ENCODE measurements around the gene TBC1D10A. TPM values are rescaled to one million over a fixed set of nuclear protein-coding genes. Genes with fewer than 3 reads are reported as not detected.

TBC1D10A gene
- total RNA-seq, 1 experiment from 2014 or later: 11.1 TPM

DNA sequence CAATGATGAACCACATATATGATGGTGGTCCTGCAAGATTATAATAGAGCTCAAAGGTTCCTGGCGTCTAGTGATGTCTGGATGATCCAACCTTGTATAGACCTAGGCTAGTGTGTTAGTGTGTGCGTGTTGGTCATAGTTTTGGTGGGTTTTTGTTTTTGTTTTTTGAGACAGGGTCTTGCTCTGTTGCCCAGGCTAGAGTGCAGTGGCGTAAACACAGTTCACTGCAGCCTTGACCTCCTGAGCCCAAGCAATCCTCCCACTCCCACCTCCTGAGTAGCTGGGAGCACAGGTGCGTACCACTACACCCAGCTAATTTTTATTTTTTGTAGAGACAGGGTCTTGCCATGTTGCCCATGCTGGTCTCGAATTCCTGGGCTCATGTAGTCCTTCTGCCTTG is 46.8 kb downstream of the TBC1D10A start:
- ATAC-seq (no peak), DNase-seq (ENCODE audit: low spot score) (no peak)
- Mint-ChIP-seq H3K27ac (no peak overlapping the region), H3K9me3 (no peaks in the 10 kb centered on the region), H3K36me3 (no peaks in the 10 kb centered on the region), H3K4me1 (peaks cover 8% of the 10 kb centered on the region), H3K27me3 (ENCODE audit: low read depth) (no peaks in the 10 kb centered on the region), H3K4me3 (no peak overlapping the region)
- POLR2A ChIA-PET: interaction anchor here (0.5 kb wide), 1 partner anchor 212 kb away, joined by 7 read pairs; no protein-coding TSS in a partner anchor
- TF ChIP-seq ZNF121 (CRISPR knock-in tag; IDR thresholded peaks at IDR 0.05) (peak; percentile 42; the same call in 1 of the 2 replicates), ELF4 (CRISPR knock-in tag; IDR thresholded peaks at IDR 0.05; ENCODE audit: low read depth) (no peak)
- CTCF ChIA-PET: interaction anchor here (1.6 to 3.4 kb wide), 3 partner anchors 8 to 47 kb away, joined by 6 to 29 read pairs (median 9); partner anchors contain the start of gene TBC1D10A

DNA sequence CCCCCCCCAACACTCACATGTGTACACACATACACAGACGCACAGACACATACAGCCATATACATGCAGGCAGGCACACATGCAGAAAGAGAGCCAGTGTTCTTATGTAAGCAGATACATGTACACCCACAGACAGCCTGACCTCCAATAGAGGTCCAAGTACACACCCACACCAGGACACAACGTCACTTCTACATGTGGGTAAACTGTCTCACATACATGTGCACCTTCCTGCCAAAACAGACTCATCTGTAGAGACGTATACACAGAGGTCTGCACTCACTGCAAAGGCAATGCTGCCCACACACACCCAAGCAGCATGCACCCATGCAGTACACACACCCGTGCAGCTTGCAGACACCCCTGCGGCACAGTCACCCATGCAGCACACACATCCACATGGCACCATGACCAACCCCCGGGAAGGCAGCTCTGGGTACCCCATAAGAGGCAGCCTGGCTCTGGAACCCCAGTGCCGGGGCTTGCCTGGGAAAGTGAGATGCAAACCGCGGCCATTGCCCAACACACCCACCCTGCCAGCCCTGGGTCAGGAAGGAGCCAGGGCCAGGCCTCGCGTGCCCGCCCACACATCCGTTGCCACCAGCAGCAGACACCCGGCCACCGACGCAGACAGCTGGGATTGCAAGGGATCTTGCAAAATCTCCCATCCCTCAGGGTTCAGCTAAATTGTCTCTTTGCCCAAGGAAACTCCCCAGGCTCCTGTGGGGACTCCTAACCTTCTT is 47.5 kb downstream of the TBC1D10A start:
- no peaks in the 10 kb centered on the region; the same call in 1 of the 2 replicates for H3K27me3 Mint-ChIP-seq (ENCODE audit: low read depth)
- TF ChIP-seq MYBL2 (CRISPR knock-in tag; IDR thresholded peaks at IDR 0.05): no peak
- no peak for TF ChIP-seq ZNF263 (CRISPR knock-in tag; IDR thresholded peaks at IDR 0.05; ENCODE audit: low read depth)
- TF ChIP-seq, protein P1, sequence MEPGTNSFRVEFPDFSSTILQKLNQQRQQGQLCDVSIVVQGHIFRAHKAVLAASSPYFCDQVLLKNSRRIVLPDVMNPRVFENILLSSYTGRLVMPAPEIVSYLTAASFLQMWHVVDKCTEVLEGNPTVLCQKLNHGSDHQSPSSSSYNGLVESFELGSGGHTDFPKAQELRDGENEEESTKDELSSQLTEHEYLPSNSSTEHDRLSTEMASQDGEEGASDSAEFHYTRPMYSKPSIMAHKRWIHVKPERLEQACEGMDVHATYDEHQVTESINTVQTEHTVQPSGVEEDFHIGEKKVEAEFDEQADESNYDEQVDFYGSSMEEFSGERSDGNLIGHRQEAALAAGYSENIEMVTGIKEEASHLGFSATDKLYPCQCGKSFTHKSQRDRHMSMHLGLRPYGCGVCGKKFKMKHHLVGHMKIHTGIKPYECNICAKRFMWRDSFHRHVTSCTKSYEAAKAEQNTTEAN (CRISPR knock-in tag; IDR thresholded peaks at IDR 0.05): no peak
- TF ChIP-seq CREB1 (CRISPR knock-in tag; IDR thresholded peaks at IDR 0.05): no peak
- TF ChIP-seq NFYB (CRISPR knock-in tag; conservative IDR thresholded peaks at IDR 0.05; ENCODE audit: low read depth): no peak
- TF ChIP-seq, protein P2, sequence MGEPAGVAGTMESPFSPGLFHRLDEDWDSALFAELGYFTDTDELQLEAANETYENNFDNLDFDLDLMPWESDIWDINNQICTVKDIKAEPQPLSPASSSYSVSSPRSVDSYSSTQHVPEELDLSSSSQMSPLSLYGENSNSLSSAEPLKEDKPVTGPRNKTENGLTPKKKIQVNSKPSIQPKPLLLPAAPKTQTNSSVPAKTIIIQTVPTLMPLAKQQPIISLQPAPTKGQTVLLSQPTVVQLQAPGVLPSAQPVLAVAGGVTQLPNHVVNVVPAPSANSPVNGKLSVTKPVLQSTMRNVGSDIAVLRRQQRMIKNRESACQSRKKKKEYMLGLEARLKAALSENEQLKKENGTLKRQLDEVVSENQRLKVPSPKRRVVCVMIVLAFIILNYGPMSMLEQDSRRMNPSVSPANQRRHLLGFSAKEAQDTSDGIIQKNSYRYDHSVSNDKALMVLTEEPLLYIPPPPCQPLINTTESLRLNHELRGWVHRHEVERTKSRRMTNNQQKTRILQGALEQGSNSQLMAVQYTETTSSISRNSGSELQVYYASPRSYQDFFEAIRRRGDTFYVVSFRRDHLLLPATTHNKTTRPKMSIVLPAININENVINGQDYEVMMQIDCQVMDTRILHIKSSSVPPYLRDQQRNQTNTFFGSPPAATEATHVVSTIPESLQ (CRISPR knock-in tag; IDR thresholded peaks at IDR 0.05): no peak
- ATAC-seq (no peak), DNase-seq (ENCODE audit: low spot score) (no peak)
- H3K4me3 Mint-ChIP-seq: no peak overlapping the region
- ChIA-PET POLR2A (interaction anchor here (0.5 kb wide), 1 partner anchor 212 kb away, joined by 7 read pairs; no protein-coding TSS in a partner anchor), CTCF (interaction anchor here (3.4 kb wide), 1 partner anchor 8 kb away, joined by 29 read pairs; no protein-coding TSS in a partner anchor)
- H3K9me3 Mint-ChIP-seq: no peaks in the 10 kb centered on the region
- no peak overlapping the region for H3K27ac Mint-ChIP-seq
- H3K4me1 Mint-ChIP-seq: peaks cover 8% of the 10 kb centered on the region
- no peaks in the 10 kb centered on the region for H3K36me3 Mint-ChIP-seq

DNA sequence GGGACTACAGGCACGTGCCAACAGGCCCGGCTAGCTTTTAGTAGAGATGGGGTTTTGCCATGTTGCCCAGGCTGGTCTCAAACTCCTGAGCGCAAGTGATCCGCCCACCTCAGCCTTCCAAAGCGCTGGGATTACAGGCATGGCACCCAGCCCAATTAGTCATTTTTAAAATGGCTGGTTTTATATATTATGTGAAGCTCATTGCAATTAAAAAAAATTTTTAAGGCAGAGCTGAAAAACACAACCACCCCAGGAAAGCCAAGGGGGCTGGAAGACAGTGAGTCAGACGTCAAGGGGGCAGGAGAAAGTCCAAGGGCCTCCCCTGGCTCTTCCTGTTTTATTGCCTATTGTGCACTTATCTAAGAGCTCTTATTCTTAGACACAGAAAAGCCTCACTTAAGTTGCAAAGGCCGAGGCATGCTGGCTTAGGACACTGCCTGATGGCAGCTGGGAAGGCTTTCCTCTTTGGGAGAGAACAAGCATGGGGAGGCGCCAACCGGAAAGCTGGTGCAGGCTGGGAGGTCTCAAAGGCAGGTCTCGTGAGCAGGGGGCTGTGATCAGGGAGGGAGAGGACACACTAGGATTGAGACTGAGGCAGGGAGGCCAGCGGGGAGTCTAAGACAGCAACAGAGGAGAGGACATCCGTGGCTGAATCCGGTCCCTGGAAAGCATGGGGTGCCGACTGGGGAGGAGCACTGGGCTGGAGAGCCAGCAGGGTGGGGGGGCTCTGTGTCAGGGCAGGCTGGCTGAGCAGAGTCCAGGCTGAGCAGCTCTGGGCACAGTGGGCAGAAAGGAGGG is 49.0 kb downstream of the TBC1D10A start:
- H3K27me3 Mint-ChIP-seq (ENCODE audit: low read depth): no peaks in the 10 kb centered on the region; the same call in 1 of the 2 replicates
- no peaks in the 10 kb centered on the region for H3K36me3 Mint-ChIP-seq
- DNase-seq (ENCODE audit: low spot score): no peak
- CTCF ChIA-PET: interaction anchor here (1.0 to 3.4 kb wide), 3 partner anchors 10 to 110 kb away, joined by 4 to 29 read pairs (median 4); no protein-coding TSS in a partner anchor
- H3K27ac Mint-ChIP-seq: no peak overlapping the region
- ATAC-seq: no peak
- no peak overlapping the region for H3K4me3 Mint-ChIP-seq
- H3K4me1 Mint-ChIP-seq: peaks cover 8% of the 10 kb centered on the region
- TF ChIP-seq RORB (CRISPR knock-in tag; IDR thresholded peaks at IDR 0.05): no peak
- no peak for TF ChIP-seq FOXP1 (CRISPR knock-in tag; IDR thresholded peaks at IDR 0.05; ENCODE audit: borderline replicate concordance)
- no peak for TF ChIP-seq OVOL2 (CRISPR knock-in tag; IDR thresholded peaks at IDR 0.05; ENCODE audit: borderline replicate concordance)
- TF ChIP-seq, protein P3, sequence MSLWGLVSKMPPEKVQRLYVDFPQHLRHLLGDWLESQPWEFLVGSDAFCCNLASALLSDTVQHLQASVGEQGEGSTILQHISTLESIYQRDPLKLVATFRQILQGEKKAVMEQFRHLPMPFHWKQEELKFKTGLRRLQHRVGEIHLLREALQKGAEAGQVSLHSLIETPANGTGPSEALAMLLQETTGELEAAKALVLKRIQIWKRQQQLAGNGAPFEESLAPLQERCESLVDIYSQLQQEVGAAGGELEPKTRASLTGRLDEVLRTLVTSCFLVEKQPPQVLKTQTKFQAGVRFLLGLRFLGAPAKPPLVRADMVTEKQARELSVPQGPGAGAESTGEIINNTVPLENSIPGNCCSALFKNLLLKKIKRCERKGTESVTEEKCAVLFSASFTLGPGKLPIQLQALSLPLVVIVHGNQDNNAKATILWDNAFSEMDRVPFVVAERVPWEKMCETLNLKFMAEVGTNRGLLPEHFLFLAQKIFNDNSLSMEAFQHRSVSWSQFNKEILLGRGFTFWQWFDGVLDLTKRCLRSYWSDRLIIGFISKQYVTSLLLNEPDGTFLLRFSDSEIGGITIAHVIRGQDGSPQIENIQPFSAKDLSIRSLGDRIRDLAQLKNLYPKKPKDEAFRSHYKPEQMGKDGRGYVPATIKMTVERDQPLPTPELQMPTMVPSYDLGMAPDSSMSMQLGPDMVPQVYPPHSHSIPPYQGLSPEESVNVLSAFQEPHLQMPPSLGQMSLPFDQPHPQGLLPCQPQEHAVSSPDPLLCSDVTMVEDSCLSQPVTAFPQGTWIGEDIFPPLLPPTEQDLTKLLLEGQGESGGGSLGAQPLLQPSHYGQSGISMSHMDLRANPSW (CRISPR knock-in tag; conservative IDR thresholded peaks at IDR 0.05; ENCODE audit: low read depth): no peak
- no peak for TF ChIP-seq MYBL2 (CRISPR knock-in tag; IDR thresholded peaks at IDR 0.05)
- H3K9me3 Mint-ChIP-seq: no peaks in the 10 kb centered on the region
- POLR2A ChIA-PET: no interaction called here
